ENCODE results near the gene URB2. TPM values are rescaled to one million over a fixed set of nuclear protein-coding genes. Genes with fewer than 3 reads are reported as not detected.
A peak's percentile ranks its signal among the peaks of the same experiment; 100 is the strongest.

Gene URB2
- total and polyA plus RNA-seq, 2 of the 13 experiments (the other 11 are each of a cell fraction or from before 2014, with no cell fraction given), result 4.0 to 17.6 TPM

- no peak for TF ChIP-seq ATF6 (CRISPR knock-in tag; conservative IDR thresholded peaks at IDR 0.05)
- TF ChIP-seq ZNF326 (CRISPR knock-in tag; IDR thresholded peaks at IDR 0.05; ENCODE audit: borderline replicate concordance), result no peak
- TF ChIP-seq ZBTB26 (CRISPR knock-in tag; IDR thresholded peaks at IDR 0.05; ENCODE audit: borderline replicate concordance), result no peak
- no peak for TF ChIP-seq ZNF709 (CRISPR knock-in tag; IDR thresholded peaks at IDR 0.05)
Measured at GRCh38 chr1:229641306-229641705, 15.3 kb downstream of the URB2 start (continued).

DNA sequence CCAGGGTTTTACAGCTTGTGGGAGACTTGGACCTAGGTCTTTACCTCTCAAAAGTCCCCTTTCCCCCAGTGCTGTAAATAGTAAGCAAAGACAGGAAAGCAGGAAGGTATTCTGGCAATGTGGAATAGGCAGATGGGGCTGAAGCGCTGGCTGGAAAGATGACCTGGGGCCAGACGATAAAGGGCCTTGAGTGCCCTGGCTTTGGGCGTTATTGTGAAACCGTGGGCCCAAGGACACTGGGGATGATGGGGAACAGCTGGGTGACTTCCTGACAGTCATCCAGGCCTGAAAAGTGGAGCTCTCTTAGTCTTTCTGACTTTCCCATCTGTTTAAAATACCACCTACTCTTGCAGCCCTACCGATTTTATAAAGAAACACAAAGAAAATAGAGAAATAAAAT lies 16.3 kb downstream of the URB2 start:
- Histone ChIP-seq H4K20me1 (ENCODE audit: insufficient read depth, low read length) (no peaks in the 10 kb centered on the region), H3K9ac (ENCODE audit: insufficient read depth, low read depth, low read length) (no peak overlapping the region), H3K79me2 (ENCODE audit: insufficient read depth, low read length) (peaks cover 4% of the 10 kb centered on the region), H3K27ac (ENCODE audit: extremely low read length, insufficient read depth, low read length) (no peak overlapping the region), H2AFZ (ENCODE audit: low read length) (no peak overlapping the region), H3K4me1 (ENCODE audit: insufficient read depth, low read length) (no peaks in the 10 kb centered on the region), H3K9me3 (ENCODE audit: low read length) (no peaks in the 10 kb centered on the region), H3K27me3 (ENCODE audit: control insufficient read depth in 1 of 2, insufficient read depth in 2 of 2, low read length in 2 of 2) (no peaks in the 10 kb centered on the region), H3K4me2 (ENCODE audit: low read depth, low read length) (no peak overlapping the region), H3K4me3 (replicated peaks in 1 of 3; ENCODE audit: insufficient read depth in 1 of 3, low read depth in 2 of 3, low read length in 3 of 3) (no peak overlapping the region), H3K36me3 (replicated peaks in 1 of 2; ENCODE audit: control insufficient read depth in 1 of 2, insufficient read depth in 2 of 2, low read length in 2 of 2) (peaks cover 25 to 65% of the 10 kb centered on the region in 2 experiments)
- in situ Hi-C loops (cut with HindIII; ENCODE audit: extremely low pct_ligation_motif_present, low pct_unique_long_range_greater_than_20kb), result no loop called here
- FAIRE-seq, result no peak
- BruUV-seq (replicated peaks), result no TSS peak
- 87% methylated on average over 5 of the region's 5 CpGs for WGBS (ENCODE audit: low lambda C conversion rate)
- DNase-seq (ENCODE audit: low spot score), result no peak
- ChIA-PET POLR2A (no interaction called here), CTCF (ENCODE audit: low intra/inter-chr PET ratio, low total read pairs) (no interaction called here)
- intact Hi-C loops (cut with micrococcal nuclease; ENCODE audit: unreplicated experiment), result no loop called here
- TF ChIP-seq MEF2D (CRISPR knock-in tag; IDR thresholded peaks at IDR 0.05) (no peak), ZNF263 (CRISPR knock-in tag; IDR thresholded peaks at IDR 0.05) (peak; percentile 76)
- ATAC-seq, result no peak
